ENCODE results near the gene INSIG1. TPM values are rescaled to one million over a fixed set of nuclear protein-coding genes. Genes with fewer than 3 reads are reported as not detected.
A peak's percentile ranks its signal among the peaks of the same experiment; 100 is the strongest.

The INSIG1 gene
- polyA plus RNA-seq, 4 donors: 27.7 to 40.9 (median 33.8) TPM

GRCh38 chr7:155344270-155344617 is 46.6 kb downstream of the INSIG1 start:
- DNase-seq (ENCODE audit: low read depth in 4 of 4, low spot score in 3 of 4): no peak

- peak; percentile 49 to 71 (median 56) for DNase-seq (ENCODE audit: low read depth in 4 of 4, low spot score in 3 of 4)
Measured at GRCh38 chr7:155344618-155345433, 47.1 kb downstream of the INSIG1 start.

DNA sequence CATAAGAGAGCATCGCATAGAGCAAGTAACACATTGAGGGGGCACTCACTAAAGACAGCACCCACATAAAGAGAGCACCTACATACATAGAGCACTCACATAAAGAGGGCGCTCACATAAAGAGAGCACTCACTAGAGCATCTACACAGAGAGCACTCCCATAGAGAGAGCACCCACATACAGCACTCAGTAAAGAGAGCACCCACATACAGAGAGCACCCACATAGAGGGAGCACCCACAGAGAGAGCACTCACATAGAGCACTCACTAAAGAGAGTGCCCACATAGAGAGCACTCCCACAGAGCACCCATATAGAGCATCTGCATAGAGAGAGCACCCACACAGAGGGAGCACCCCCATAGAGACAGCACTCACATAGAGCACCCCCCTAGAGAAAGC is 47.8 kb downstream of the INSIG1 start:
- no peak for DNase-seq (ENCODE audit: low read depth in 4 of 4, low spot score in 3 of 4)

DNA sequence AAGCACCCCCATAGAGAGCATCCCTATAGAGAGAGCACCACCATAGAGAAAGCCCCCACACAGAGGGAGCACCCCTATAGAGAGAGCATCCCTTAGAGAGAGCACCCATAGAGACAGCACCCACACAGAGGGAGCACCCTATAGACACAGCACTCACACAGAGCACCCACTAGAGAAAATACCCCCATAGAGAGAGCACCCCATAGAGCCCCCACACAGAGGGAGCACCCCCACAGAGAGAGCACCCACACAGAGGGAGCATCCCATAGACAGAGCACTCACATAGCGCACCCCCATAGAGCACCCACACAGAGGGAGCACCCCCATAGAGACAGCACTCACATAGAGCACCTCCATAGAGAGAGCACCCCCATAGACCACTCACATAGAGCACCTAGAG is 48.6 kb downstream of the INSIG1 start:
- no peak for DNase-seq (ENCODE audit: low read depth in 4 of 4, low spot score in 3 of 4)

- no peak for DNase-seq (ENCODE audit: low read depth in 4 of 4, low spot score in 3 of 4)
Measured at GRCh38 chr7:155348806-155349205, 51.1 kb downstream of the INSIG1 start.

DNA sequence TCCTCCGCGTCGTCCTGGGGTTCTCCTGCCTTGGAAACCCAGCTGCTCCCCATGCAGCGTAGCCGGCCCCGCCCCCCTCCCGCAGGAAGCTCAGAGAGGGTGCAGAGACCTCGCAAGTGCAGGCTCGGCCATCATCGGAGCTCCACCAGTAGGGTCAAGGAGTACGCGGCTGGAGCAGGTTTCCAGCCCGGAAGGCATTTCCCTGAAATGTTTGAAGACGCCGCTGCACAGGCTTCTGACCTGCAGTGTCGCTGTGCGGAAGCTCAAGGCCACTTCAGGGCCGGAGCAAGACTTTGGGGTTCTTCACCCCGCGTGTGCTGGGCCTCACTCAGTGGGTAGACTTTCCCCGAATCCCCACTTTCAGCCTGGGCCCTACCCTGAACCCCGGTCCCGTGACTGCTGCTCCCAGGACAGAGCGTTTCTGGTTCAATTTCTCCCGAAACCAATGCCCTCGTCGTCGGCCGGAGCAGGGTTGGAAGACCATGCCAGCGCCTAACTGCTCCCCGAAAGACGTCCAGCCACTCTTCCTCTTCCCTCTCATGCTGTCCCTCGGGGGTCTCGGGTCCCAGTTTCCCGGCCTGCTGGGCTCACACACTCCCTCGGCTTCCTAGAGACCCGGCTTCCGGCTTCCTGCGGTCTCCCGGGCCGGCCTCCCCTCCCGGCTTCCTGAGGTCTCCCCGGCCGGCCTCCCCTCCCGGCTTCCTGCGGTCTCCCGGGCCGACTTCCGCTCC is 52.1 kb downstream of the INSIG1 start:
- DNase-seq (ENCODE audit: low read depth in 4 of 4, low spot score in 3 of 4): no peak

DNA sequence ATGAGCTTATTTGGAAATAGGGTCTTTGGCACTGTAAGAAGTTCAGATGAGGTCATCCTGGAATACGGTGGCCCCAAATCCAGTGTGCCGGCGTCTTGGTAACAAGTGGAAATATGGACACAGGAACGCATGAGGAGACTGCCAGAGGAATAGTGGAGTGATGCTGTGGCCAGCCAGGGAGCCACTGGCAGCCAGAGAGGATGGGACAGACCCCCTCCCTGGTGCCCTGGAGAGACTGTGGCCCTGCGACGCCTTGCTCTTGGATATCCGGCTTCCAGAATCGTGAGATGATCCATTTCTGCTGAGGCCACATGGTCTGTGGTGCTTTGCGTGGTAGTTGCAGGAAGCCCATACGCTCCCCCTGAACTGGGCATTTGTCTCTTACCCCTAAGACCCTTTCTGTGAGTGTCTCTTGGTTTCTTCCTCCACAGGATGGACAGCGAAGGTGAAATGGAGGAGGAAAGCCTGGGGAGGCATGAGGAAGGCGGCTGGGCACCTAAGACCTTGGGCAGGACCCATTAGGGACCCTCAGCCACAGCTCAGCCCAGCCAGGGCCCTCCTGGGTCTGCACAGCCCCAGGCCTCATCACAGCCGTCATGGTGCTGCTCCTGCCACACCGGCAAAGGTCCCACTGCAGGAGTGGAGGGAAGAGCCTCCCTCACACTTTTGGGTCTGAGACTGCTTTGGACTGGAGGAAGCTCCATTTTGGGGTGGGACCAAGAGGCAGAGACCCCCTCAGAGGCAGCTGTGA is 53.6 kb downstream of the INSIG1 start:
- no peak for DNase-seq (ENCODE audit: low read depth in 4 of 4, low spot score in 3 of 4)

DNA sequence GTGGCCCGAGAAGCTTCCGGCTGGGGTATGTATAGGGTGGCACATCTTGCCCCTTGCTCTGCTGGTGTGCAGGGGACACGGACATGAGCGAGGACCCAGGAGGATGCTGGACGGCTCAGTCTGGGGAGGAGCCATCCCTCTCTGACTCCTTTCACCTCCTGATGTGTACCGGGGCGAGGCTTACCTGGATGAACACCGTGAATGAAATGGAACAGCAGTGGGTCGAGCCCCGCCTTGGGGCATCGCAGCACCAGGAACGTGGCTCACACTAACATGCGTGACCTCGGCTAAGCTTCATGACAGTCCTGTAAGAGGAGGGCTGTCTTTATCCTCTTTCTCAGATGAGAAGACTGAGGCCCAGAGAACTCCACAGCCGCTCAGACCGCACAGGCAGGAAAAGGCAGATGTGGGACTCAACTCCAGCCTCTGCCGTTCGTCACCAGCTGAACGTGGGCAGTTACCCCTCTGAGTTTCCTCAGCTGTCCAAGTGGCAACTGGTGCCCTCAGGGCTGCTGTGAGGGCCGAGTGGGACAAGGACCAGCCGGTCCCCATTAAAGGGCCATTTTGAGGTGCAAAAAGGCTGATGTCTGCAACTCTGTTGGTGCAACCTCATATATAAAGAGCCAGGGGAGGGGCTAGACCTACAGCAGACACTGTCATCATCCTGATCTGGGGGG is 54.5 kb downstream of the INSIG1 start:
- no peak for DNase-seq (ENCODE audit: low read depth in 4 of 4, low spot score in 3 of 4)

- no peak for DNase-seq (ENCODE audit: low read depth in 4 of 4, low spot score in 3 of 4)
Measured at GRCh38 chr7:155352753-155353115, 55.1 kb downstream of the INSIG1 start.

DNA sequence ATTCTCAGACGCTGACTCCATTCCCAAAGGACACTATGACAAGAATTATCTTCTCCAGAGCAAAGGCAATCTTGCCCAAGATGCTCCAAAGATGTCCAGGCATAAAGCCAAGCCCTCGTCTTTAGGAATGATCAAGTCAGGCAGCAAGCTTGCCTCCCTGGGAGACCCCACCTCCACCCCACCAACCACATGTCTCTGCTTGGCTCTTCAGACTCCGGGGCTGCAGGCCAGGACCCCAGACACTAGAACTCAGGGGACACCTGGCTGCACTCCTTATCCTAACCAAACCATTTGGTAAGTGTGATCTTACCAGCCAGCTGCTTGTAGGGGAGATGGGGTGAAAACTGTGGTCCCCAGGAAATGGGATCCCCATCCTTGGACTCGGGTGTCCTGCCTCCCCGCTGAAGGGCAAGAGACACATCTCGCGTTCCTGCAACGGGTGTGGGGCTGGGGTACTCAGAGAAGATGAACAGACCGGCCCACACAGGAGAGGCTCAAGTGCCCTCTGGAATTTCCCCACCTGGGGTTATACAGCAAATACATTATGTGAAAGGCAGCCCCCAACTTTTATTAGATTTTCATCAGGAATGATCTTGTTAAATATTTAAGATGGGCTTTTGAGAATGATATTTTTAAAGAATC is 55.7 kb downstream of the INSIG1 start:
- no peak for DNase-seq (ENCODE audit: low read depth in 4 of 4, low spot score in 3 of 4)

DNA sequence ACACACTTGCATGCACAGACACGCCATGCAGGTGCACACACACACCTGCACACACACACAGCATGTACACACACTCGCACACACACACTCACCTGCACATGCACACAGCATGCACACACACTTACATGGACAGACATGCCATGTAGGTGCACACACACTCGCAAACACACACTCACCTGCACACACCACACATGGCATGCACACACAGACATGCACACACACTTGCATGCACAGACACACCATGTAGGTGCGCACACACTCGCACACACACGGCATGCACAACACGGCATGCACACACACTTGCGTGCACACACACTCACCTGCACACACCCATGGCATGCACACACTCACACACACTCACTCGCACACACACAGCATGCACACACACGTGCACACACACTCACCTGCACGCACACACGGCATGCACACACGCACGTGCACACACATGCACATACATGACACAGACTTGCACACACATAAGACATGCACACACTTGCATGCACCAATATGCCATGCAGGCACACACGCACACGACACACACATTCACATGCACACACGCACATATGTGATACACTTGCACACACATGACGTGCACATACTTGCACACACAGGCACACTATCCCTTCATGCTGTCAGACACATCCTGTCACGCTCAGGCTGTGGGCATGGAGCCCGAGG is 56.8 kb downstream of the INSIG1 start:
- no peak for DNase-seq (ENCODE audit: low read depth in 4 of 4, low spot score in 3 of 4)

GRCh38 chr7:155355176-155355575 is 57.5 kb downstream of the INSIG1 start:
- DNase-seq (ENCODE audit: low read depth in 4 of 4, low spot score in 3 of 4): no peak

- DNase-seq (ENCODE audit: low read depth in 4 of 4, low spot score in 3 of 4): no peak
Measured at GRCh38 chr7:155355745-155356144, 58.1 kb downstream of the INSIG1 start.

GRCh38 chr7:155356323-155357105 is 58.8 kb downstream of the INSIG1 start:
- DNase-seq (ENCODE audit: low read depth in 4 of 4, low spot score in 3 of 4): no peak

DNA sequence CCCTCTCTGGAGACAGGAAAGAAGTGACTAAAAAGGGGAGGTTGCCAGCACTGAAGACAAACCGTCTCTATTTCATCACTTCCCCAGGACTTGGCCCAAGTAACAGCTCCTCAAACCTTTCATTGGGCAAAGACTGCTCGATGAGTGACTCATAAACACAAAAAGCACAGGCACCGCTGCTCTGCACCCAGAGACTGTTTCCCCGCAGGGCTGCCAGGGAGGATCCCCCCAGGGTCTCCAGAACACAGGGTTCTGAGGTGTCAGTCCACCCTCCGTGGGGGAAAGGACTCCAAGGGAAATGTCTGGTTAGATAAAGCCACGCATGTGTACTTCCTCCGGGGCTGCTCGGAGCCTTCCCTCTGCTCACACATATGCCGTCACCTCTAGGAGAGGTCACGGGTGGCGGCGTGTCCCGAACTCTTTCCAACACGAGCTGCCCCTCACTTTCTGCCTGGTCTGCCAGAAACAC is 59.9 kb downstream of the INSIG1 start:
- DNase-seq (ENCODE audit: low read depth in 4 of 4, low spot score in 3 of 4): no peak

DNA sequence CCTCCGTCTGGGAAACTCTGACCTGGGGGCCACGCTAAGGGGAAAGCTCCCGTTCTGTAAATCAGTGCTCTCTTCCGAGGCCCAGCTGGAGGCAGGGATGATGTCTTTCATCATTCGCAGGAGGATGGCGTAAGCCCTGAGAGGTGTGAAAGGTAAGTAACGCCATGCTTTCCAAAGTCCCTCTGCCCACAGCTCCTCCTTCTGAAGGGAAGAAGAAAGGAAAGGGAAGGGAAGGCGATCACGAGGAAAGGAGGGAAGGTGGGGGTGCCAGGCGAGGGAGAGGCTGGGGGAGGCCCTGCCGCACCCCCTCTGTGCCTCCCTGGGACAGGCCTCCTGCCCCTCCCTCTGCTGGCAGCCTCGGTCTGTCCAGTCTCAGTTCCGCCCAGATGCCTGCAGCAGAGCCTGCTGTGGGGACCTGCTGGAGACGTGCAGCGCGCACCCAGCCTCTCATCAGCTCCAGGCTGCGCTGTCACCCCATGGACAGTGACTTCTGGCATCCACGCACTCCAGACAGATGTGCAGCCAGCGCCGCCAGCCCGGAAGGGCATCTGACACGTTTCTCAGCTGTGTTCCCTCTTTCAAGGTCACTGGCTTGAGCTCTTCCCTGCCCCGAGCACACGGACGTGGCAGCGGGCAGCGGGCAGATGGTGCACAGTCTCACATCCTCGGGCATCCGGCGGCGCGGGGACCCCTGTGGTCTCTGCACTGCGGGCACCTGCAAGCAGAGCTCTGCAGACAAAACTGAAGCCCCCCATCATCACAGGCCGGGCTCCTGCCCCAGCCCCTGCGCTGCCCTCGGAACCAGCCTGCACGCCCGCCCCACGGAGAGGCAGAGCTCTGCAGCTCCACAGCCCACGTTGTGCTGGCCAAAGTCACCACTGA is 60.6 kb downstream of the INSIG1 start:
- DNase-seq (ENCODE audit: low read depth in 4 of 4, low spot score in 3 of 4): no peak

- no peak for DNase-seq (ENCODE audit: low read depth in 4 of 4, low spot score in 3 of 4)
Measured at GRCh38 chr7:155358948-155359712, 61.5 kb downstream of the INSIG1 start.

All from right renal pelvis (tissue), 4 donors.